Measurements from ENCODE around the gene TUT4. TPM values are rescaled to one million over a fixed set of nuclear protein-coding genes. Genes with fewer than 3 reads are reported as not detected.

The TUT4 gene
- total RNA-seq, 1 donor from 2014 or later: 16.0 TPM

DNA sequence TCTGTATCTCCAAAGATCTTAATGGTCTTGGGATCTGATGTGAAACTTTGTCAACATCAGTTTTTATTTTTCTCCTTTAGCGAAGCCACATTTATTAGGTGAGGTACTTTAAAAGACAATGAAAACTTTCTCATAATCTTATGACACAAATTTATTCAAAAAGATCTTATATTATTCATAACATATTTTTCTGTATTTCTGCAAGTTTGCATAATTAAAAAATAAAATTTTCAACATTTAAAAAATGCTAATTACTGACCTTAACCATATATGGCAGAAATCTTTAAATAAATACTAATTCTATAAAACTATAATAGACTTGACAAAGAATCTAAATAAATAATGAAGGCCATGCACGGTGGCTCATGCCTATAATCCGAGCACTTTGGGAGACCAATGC is 75.9 kb downstream of the TUT4 start:
- no peak for DNase-seq (ENCODE audit: low read depth, low spot score)

- DNase-seq (ENCODE audit: low read depth, low spot score): no peak
These were observed 78.1 kb downstream of the TUT4 start for GRCh38 chr1:52474807-52475206.

DNA sequence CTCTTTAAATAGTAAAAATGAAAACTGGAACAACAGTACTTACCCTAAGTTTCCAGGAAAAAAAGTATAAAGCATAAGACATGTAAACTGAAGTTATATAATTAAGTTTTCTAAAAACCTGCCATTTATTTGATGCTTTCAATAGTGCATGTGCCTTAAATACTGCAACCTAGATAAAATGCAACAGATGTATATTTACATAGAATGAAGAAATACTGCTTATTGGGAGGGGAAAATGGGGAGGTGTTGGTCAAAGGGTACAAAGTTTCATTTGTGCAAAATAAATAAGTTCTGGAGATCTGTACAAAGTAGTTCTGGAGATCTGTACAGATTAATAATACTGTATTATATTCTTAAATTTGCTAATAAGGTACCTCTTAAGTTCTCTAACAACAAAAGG is 79.9 kb downstream of the TUT4 start:
- no peak for DNase-seq (ENCODE audit: low read depth, low spot score)

GRCh38 chr1:52472384-52472783 is 80.5 kb downstream of the TUT4 start:
- DNase-seq (ENCODE audit: low read depth, low spot score): no peak

DNA sequence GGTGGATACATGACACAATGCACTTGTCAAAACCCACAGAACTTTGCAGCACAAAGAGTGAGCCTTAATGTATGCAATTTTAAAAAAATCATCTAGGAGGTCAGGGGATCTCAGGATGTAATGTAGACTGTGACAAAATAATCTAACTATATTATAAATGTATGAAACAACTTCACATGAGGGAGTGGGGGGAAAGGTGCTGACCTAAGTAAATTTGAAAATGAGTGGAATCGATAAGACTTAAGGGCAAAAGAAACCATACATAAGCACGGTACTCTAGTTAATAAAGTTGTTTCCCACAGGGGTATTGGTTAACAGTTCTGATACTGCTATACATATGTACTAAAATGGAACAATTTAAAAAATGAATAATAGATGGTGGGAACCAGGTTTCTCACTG is 83.8 kb downstream of the TUT4 start:
- DNase-seq (ENCODE audit: low read depth, low spot score): no peak

- DNase-seq (ENCODE audit: low read depth, low spot score): no peak
These were observed 89.0 kb downstream of the TUT4 start for GRCh38 chr1:52463891-52464290.

DNA sequence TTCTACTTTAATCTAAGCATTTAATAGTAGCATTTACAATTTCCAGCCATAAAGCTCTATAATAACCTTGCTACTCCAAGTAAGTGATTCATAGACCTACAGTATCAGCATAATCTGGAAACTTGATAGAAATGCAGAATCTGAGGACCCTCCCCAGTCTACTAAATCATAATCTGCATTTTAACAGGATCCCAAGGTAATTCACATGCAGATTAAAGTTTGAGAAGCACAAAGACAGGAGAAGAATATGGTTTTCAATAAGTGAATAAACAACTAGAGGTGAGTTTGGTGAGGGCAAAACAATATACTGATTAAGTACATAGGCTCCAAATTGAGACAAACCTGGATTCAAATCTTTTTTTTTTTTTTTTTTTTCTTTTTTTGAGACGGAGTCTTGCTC is 91.1 kb downstream of the TUT4 start:
- no peak for DNase-seq (ENCODE audit: low read depth, low spot score)

- DNase-seq (ENCODE audit: low read depth, low spot score): no peak
These were observed 92.2 kb downstream of the TUT4 start for GRCh38 chr1:52460694-52461093.

DNA sequence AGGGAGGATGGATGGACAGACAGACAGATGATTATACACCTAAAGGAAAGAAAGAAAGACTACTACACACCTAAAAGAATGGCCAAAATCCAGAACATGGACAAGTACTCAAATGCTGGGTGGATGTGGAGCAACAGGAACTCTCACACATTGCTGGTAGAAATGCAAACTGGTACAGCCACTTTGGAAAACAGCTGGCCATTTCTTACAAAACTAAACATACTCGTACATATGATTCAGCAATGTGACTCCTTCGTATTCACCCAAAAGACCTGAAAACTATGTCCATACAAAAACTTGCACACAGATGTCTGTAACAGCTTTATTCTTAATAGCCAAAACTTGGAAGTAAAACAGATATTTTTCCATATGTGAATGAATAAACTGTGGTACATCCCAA is 97.2 kb downstream of the TUT4 start:
- no peak for DNase-seq (ENCODE audit: low read depth, low spot score)

- no peak for DNase-seq (ENCODE audit: low read depth, low spot score)
These were observed 98.1 kb downstream of the TUT4 start for GRCh38 chr1:52454779-52455178.

GRCh38 chr1:52454127-52454526 is 98.8 kb downstream of the TUT4 start:
- no peak for DNase-seq (ENCODE audit: low read depth, low spot score)

DNA sequence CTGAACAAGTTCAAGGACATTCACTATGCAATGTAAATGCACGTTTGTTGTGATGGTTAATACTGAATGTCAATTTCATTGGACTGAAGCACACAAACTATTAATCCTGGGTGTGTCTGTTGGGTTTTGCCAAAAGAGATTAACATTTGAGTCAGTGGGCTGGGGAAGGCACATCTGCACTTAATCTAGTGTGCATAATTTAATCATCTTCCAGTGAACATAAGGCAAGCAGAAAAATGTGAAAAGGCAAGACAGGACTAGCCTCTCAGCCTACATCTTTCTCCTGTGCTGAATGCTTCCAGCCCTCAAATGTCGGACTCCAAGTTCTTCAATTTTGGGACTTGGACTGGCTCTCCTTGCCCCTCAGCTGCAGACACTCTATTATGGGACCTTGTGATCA is 108.4 kb downstream of the TUT4 start:
- DNase-seq (ENCODE audit: low read depth, low spot score): no peak

- no peak for DNase-seq (ENCODE audit: low read depth, low spot score)
These were observed 112.9 kb downstream of the TUT4 start for GRCh38 chr1:52439976-52440375.

- no peak for DNase-seq (ENCODE audit: low read depth, low spot score)
These were observed 116.1 kb downstream of the TUT4 start for GRCh38 chr1:52436817-52437216.

- no peak for DNase-seq (ENCODE audit: low read depth, low spot score)
These were observed 117.2 kb downstream of the TUT4 start for GRCh38 chr1:52435650-52436049.

DNA sequence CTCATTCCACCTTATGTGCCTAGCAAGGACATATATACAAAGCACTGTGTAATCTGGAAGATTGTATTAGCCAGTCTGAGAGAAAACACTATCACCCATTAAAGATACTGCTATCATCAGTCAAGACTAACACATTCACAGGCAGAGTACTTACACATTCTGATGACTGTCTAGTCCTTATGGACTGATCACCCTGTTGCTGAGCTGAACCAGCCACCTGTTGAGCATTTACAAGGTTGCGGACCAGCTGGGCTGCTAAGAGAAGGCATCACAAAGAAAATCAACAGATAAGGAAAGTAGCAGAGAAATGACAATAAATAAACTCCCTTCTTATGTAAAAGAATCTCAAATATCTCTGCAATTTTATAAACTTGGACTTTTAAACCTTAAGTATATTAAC is 117.7 kb downstream of the TUT4 start:
- no peak for DNase-seq (ENCODE audit: low read depth, low spot score)

GRCh38 chr1:52432807-52433206 is 120.1 kb downstream of the TUT4 start:
- no peak for DNase-seq (ENCODE audit: low read depth, low spot score)

GRCh38 chr1:52427152-52427551 is 125.7 kb downstream of the TUT4 start:
- no peak for DNase-seq (ENCODE audit: low read depth, low spot score)

DNA sequence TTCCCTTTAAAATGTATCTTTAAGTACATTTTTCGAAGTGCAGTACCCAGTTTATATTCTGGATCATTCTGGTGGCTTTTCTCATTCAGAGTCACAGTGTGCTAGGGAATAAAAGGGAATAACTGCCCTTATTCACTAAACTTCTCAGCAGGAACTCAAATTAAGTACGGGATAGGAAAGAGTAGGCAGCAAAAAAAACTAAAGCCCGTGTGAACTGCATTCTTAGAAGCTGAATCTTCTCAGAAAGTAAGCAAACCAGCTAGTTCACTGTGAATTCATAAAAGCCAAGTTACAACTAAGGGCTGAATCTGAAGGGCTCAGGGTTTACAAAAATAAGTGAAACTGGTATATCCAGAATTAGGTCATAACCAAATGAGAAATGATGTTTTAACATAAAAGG is 126.5 kb downstream of the TUT4 start:
- no peak for DNase-seq (ENCODE audit: low read depth, low spot score)

DNA sequence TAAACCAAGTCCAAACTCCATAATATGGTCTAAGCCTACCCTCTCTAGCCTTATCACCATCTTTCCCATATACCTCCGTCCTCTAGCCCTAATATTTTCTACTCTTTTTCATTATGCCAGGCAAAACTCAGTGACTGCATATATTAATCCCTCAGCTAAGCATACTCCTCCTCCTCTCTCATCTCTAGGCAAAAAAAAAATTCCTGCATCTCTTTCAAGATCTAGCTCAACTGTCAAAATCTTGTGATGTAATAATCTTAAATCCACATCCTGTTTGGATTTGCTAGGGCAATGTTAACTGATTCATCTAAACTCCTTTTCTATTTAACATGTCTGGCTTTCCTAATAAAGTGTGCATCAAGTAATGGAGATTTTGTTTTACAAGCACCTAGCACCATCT is 128.1 kb downstream of the TUT4 start:
- no peak for DNase-seq (ENCODE audit: low read depth, low spot score)

DNA sequence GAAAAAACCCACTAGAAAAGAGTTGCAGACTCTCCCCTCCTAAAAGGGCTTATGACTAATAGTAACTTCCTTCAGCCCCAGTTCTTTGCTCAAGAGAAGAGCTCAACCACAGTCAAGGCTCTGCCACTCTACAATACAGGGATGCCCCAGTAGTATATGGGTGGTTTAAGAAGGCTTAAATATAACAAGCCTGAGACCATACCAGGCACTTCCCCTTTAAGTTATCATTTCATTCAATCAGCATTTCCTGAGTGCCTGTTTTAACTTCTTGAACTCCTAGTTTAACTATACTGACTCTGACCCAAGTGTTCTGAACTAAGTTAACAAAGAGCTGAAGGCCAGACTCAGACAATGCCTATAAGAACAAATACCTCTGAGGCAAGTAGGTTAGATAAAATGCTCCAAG is 128.7 kb downstream of the TUT4 start:
- DNase-seq (ENCODE audit: low read depth, low spot score): no peak

DNA sequence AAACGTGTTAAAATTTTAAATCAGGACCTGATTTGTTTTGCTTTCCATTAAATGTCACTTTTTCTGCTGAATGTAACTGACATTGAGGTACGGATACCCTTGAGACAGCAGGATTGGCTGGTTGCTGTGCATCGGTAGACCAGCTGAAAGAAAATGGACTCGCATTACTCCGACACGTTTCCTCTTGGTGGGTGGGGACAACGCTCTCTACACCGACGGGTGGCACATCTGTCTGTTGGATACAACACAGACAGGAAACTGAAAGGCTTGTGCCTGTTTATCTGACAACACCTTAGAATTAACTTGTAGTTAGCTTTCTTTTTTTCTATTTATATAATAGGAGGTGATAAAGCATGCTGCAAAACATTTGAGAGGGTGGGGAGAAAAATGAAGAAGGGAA is 129.1 kb downstream of the TUT4 start:
- DNase-seq (ENCODE audit: low read depth, low spot score): no peak

DNA sequence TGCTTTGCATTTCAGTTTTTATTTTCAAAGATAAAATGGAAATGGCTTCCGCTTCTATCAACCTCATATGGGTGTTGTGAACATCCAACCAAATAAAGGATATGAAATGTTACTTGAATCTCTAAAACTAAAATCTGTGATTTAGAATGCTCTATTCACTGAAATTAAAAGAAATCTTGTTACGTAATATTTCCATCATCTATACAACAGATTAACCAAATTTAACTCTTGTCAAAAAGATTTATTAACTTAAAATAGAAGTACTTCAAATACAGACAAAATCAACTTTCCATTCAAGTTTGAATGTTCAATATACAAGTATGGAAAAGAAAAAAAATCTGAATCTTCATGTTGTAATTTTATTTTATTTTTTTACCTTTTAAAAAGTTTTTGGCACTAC is 129.8 kb downstream of the TUT4 start:
- no peak for DNase-seq (ENCODE audit: low read depth, low spot score)

- no peak for DNase-seq (ENCODE audit: low read depth, low spot score)
These were observed 132.2 kb downstream of the TUT4 start for GRCh38 chr1:52420713-52421112.

DNA sequence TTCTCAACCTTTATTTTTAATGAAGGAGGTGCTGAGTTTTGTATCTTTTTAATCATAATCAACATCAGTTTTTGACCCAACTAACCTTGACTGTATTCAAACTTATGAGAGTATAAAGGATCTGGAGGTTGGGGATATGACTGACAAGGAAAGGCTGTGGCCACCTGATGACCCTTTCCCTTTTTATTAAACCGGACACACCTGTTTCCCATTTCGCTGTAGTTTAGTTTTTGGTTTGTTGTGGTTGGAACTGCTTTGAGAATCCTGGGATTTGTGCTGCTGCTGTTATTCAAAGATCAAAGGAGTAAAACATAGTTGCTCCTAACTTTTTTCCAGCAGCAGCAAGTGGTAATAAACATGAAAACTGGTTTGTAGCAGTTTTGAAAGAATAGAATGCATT is 136.1 kb downstream of the TUT4 start:
- DNase-seq (ENCODE audit: low read depth, low spot score): peak; percentile 19

Data from pulmonary artery endothelial cell (primary cell).